Caco-2 (cell line): ENCODE data around the gene DOCK2. TPM values are rescaled to one million over a fixed set of nuclear protein-coding genes. Genes with fewer than 3 reads are reported as not detected.

Experiments used
- BruUV-seq: library from RNA; stranded (reverse); fragments of 400-500 nt; replicated peaks from 2 replicates; lab custom pipeline; 2021; lab: Mats Ljungman, UMichigan
- CTCF ChIA-PET: fragments of 300-600 bp; sonication (Branson Sonifier 250); formaldehyde crosslinking; loops from one replicate; lab custom pipeline; 2022; ENCODE audit warnings: antibody characterized with exemption; lab: Charles Lee
- POLR2A ChIA-PET: fragments of 300-600 bp; sonication (Branson Sonifier 250); formaldehyde crosslinking; loops from one replicate; lab custom pipeline; 2022; ENCODE audit warnings: antibody characterized with exemption; lab: Charles Lee
- DNase-seq, 2 experiments: peaks; one replicate each; pipeline versions ENCODE4 v3.0.0 to v3.0.0-alpha.2; 2020 to 2022
- H3K27me3 ChIP-seq: replicated peaks from 2 replicates; pipeline ENCODE4 v1.6.0; 2011; ENCODE audit warnings: low read length; ENCODE audit not compliant: control insufficient read depth, insufficient read depth
- H3K36me3 ChIP-seq: 2 replicates; pipeline ENCODE4 v1.5.1; 2011; ENCODE audit warnings: low read length; ENCODE audit not compliant: control insufficient read depth, insufficient read depth
- H3K4me1 ChIP-seq: fragments of 250-450 bp; sonication (Bioruptor Pico); 2 replicates; pipeline ENCODE4 v1.5.1; 2020; ENCODE audit warnings: mild to moderate bottlenecking
- H3K4me3 ChIP-seq: 2 replicates; pipeline ENCODE4 v1.5.1; 2011; ENCODE audit warnings: low read depth, mild to moderate bottlenecking, control low read depth, low read length
- H3K9me3 ChIP-seq: fragments of 250-450 bp; sonication (Bioruptor Pico); 2 replicates; pipeline ENCODE4 v1.5.1; 2020; ENCODE audit warnings: mild to moderate bottlenecking, moderate library complexity
- H3K27ac Mint-ChIP-seq: one replicate; pipeline ENCODE4 v1.8.0; 2022; ENCODE audit warnings: mixed read lengths; ENCODE audit not compliant: unreplicated experiment
- H3K27me3 Mint-ChIP-seq: one replicate; pipeline ENCODE4 v1.8.0; 2022; ENCODE audit warnings: mixed read lengths; ENCODE audit not compliant: insufficient read depth, unreplicated experiment
- H3K36me3 Mint-ChIP-seq: one replicate; pipeline ENCODE4 v1.8.0; 2022; ENCODE audit warnings: mild to moderate bottlenecking, mixed read lengths; ENCODE audit not compliant: insufficient read depth, unreplicated experiment
- H3K4me1 Mint-ChIP-seq: one replicate; pipeline ENCODE4 v1.8.0; 2022; ENCODE audit warnings: low read depth, mixed read lengths; ENCODE audit not compliant: unreplicated experiment
- H3K4me3 Mint-ChIP-seq: one replicate; pipeline ENCODE4 v1.8.0; 2022; ENCODE audit warnings: mild to moderate bottlenecking, moderate library complexity, mixed read lengths; ENCODE audit not compliant: unreplicated experiment
- H3K9me3 Mint-ChIP-seq: one replicate; pipeline ENCODE4 v1.8.0; 2022; ENCODE audit warnings: mixed read lengths; ENCODE audit not compliant: unreplicated experiment
- intact Hi-C: fragments of 100-400 bp; cut with micrococcal nuclease; formaldehyde crosslinking; loops from one replicate; pipeline ENCODE4 v1.10.0; 2022; ENCODE audit not compliant: unreplicated experiment
- total RNA-seq: library from RNA; stranded (reverse); gene quantifications from 2 replicates; pipeline ENCODE4 v1.2.3, GENCODE V29; 2022
- TF ChIP-seq, protein P1 (sequence below), 2 experiments: fragments of 200-600 bp in 1 of 2; IDR thresholded peaks; 1 replicate in 1 of 2; 2 replicates in 1 of 2; pipeline versions ENCODE4 v1.5.1 to v1.8.0; 2011 to 2022; ENCODE audit warnings: antibody characterized with exemption in 1 of 2, control low read depth in 1 of 2, inconsistent platforms in 1 of 2, low read depth in 1 of 2, low read length in 1 of 2, mild to moderate bottlenecking in 1 of 2, moderate library complexity in 1 of 2; ENCODE audit not compliant: insufficient read depth in 1 of 2, severe bottlenecking in 1 of 2, unreplicated experiment in 1 of 2

DOCK2 gene
- total RNA-seq, 1 experiment from 2014 or later = 0.09 TPM

DNA sequence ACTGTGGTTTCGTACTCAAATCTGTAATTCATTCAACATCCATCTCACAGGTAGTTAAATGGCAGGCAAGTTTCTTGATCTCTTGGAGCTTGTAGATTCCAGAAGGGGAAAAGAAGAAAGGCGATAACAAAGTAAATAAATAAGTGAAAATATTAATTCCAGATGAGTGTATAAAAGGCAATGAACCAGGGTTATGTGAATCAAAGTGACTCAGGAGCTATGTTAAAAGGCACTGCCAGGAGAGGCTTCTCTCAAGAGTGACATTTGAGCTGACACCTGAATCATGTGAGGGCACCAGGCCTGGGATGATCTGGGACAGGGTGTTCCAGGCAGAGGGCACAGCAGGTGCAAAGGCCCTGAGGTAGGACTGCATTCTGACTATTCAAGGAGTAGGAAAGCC lies 45.0 kb downstream of the DOCK2 start:
- Mint-ChIP-seq H3K27ac (no peak overlapping the region), H3K4me1 (no peaks in the 10 kb centered on the region), H3K27me3 (peaks cover 15% of the 10 kb centered on the region), H3K4me3 (no peak overlapping the region), H3K9me3 (no peaks in the 10 kb centered on the region), H3K36me3 (no peaks in the 10 kb centered on the region)
- Histone ChIP-seq H3K9me3 (no peaks in the 10 kb centered on the region), H3K4me1 (no peaks in the 10 kb centered on the region), H3K27me3 (no peaks in the 10 kb centered on the region), H3K36me3 (no peaks in the 10 kb centered on the region), H3K4me3 (no peak overlapping the region)
- ChIA-PET CTCF (no interaction called here), POLR2A (interaction anchor here (0.7 kb wide), 1 partner anchor 14 kb away, joined by 4 read pairs; no protein-coding TSS in a partner anchor)
- no TSS peak for BruUV-seq
- intact Hi-C loops = no loop called here
- TF ChIP-seq, protein P1, sequence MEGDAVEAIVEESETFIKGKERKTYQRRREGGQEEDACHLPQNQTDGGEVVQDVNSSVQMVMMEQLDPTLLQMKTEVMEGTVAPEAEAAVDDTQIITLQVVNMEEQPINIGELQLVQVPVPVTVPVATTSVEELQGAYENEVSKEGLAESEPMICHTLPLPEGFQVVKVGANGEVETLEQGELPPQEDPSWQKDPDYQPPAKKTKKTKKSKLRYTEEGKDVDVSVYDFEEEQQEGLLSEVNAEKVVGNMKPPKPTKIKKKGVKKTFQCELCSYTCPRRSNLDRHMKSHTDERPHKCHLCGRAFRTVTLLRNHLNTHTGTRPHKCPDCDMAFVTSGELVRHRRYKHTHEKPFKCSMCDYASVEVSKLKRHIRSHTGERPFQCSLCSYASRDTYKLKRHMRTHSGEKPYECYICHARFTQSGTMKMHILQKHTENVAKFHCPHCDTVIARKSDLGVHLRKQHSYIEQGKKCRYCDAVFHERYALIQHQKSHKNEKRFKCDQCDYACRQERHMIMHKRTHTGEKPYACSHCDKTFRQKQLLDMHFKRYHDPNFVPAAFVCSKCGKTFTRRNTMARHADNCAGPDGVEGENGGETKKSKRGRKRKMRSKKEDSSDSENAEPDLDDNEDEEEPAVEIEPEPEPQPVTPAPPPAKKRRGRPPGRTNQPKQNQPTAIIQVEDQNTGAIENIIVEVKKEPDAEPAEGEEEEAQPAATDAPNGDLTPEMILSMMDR (IDR thresholded peaks at IDR 0.05; ENCODE audit: insufficient read depth in 1 of 2, low read depth in 1 of 2, low read length in 1 of 2, severe bottlenecking in 1 of 2, unreplicated experiment in 1 of 2) = no peak
- no peak for DNase-seq

DNA sequence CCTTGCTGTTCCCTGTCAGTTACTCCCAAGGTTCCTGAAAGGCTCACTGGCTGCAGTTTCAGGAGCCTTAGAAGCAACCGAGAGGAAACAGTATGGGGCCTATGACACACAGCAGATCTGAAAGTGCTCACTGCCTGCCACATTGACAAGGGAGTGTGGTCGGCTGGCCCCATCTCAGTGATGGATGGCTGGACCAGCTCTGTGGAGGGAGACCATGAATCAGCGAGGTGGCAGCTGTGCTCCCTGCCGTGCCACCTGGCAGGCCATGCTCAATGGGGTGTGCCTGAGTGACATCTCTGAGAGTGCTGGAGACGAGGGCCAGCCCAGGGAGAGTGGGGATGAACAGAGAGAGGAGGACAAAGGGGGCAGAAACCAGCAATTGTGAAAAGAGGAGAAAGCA lies 49.1 kb downstream of the DOCK2 start:
- Histone ChIP-seq H3K27me3 (no peaks in the 10 kb centered on the region), H3K4me1 (no peaks in the 10 kb centered on the region), H3K9me3 (no peaks in the 10 kb centered on the region), H3K36me3 (no peaks in the 10 kb centered on the region), H3K4me3 (no peak overlapping the region)
- no TSS peak for BruUV-seq
- ChIA-PET POLR2A (interaction anchor here (0.6 kb wide), 1 partner anchor 142 kb away, joined by 5 read pairs; no protein-coding TSS in a partner anchor), CTCF (no interaction called here)
- H3K36me3 Mint-ChIP-seq = no peaks in the 10 kb centered on the region
- no peaks in the 10 kb centered on the region for H3K4me1 Mint-ChIP-seq
- H3K27me3 Mint-ChIP-seq = peaks cover 15% of the 10 kb centered on the region
- TF ChIP-seq, protein P1 (IDR thresholded peaks at IDR 0.05; ENCODE audit: insufficient read depth in 1 of 2, low read depth in 1 of 2, low read length in 1 of 2, severe bottlenecking in 1 of 2, unreplicated experiment in 1 of 2) = no peak
- no peak overlapping the region for H3K4me3 Mint-ChIP-seq
- intact Hi-C loops = no loop called here
- no peaks in the 10 kb centered on the region for H3K9me3 Mint-ChIP-seq
- H3K27ac Mint-ChIP-seq = no peak overlapping the region
- DNase-seq = no peak

DNA sequence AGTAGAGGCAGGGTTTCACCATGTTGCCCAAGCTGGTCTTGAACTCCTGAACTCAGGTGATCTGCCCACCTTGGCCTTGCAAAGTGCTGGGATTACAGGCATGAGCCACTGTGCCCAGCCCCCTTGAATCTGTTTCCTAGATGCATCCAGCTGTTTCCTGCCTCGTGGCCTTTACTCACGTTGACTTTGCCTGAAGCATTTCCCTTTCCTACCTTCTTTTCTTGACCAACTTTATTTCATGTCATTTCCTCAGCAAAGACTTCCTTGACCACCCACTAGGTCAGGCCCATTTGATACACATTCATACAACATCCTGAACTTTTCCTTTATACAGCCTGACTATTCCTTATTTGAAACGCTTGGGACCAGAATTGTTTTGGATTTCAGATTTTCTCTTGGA lies 51.0 kb downstream of the DOCK2 start:
- no peak overlapping the region for H3K4me3 Mint-ChIP-seq
- POLR2A ChIA-PET = no interaction called here
- Histone ChIP-seq H3K4me3 (no peak overlapping the region), H3K9me3 (no peaks in the 10 kb centered on the region), H3K4me1 (no peaks in the 10 kb centered on the region), H3K27me3 (no peaks in the 10 kb centered on the region), H3K36me3 (no peaks in the 10 kb centered on the region)
- TF ChIP-seq, protein P1 (IDR thresholded peaks at IDR 0.05; ENCODE audit: insufficient read depth in 1 of 2, low read depth in 1 of 2, low read length in 1 of 2, severe bottlenecking in 1 of 2, unreplicated experiment in 1 of 2) = no peak
- H3K27ac Mint-ChIP-seq = no peak overlapping the region
- no peaks in the 10 kb centered on the region for H3K9me3 Mint-ChIP-seq
- intact Hi-C loops = no loop called here
- CTCF ChIA-PET = no interaction called here
- no TSS peak for BruUV-seq
- no peaks in the 10 kb centered on the region for H3K36me3 Mint-ChIP-seq
- no peak for DNase-seq
- H3K4me1 Mint-ChIP-seq = no peaks in the 10 kb centered on the region
- peaks cover 18% of the 10 kb centered on the region for H3K27me3 Mint-ChIP-seq
